DND-41 (cell line): Measurements from ENCODE around the gene CDH23.

Experiments used
- ATAC-seq: fragments of 200-7000 bp; cut with Tn5 transposase; 3 replicates; pipeline ENCODE4 v1.9.1; 2021; ENCODE audit warnings: low read depth; ENCODE audit not compliant: insufficient read depth
- DNase-seq: peaks from one replicate; pipeline ENCODE4 v3.0.0-alpha.2; 2020
- H2AFZ ChIP-seq: 2 replicates; pipeline ENCODE4 v1.6.0; 2012; ENCODE audit warnings: low read depth, low read length
- H3K27ac ChIP-seq: 2 replicates; pipeline ENCODE4 v1.5.1; 2012; ENCODE audit warnings: low read length, inconsistent platforms
- H3K27me3 ChIP-seq: fragments of 200-600 bp; sonication (generic); 2 replicates; pipeline ENCODE4 v1.6.0; 2012; ENCODE audit warnings: low read length, mild to moderate bottlenecking, inconsistent platforms; ENCODE audit not compliant: insufficient read depth, poor library complexity
- H3K36me3 ChIP-seq: 2 replicates; pipeline ENCODE4 v1.5.1; 2012; ENCODE audit warnings: low read length, inconsistent platforms; ENCODE audit not compliant: insufficient read depth
- H3K4me1 ChIP-seq: 2 replicates; pipeline ENCODE4 v1.5.1; 2012; ENCODE audit warnings: mild to moderate bottlenecking, low read length; ENCODE audit not compliant: insufficient read depth
- H3K4me2 ChIP-seq: 2 replicates; pipeline ENCODE4 v1.6.0; 2012; ENCODE audit warnings: mild to moderate bottlenecking, moderate library complexity, low read length, inconsistent platforms; ENCODE audit not compliant: insufficient read depth
- H3K4me3 ChIP-seq, 2 experiments: fragments of 200-600 bp in 1 of 2; shearing (Covaris generic) in 1 of 2; 2 replicates each; pipeline ENCODE4 v1.5.1; 2012 to 2016; ENCODE audit warnings: inconsistent platforms in 2 of 2, low read length in 2 of 2, mild to moderate bottlenecking in 2 of 2, low read depth in 1 of 2, moderate library complexity in 1 of 2
- H3K79me2 ChIP-seq: 2 replicates; pipeline ENCODE4 v1.6.0; 2012; ENCODE audit warnings: low read length, inconsistent platforms; ENCODE audit not compliant: insufficient read depth
- H3K9ac ChIP-seq: 2 replicates; pipeline ENCODE4 v1.6.0; 2012; ENCODE audit warnings: low read depth, mild to moderate bottlenecking, inconsistent platforms, low read length, moderate library complexity
- H3K9me3 ChIP-seq: 2 replicates; pipeline ENCODE4 v1.5.1; 2012; ENCODE audit warnings: low read length, moderate library complexity, mild to moderate bottlenecking, inconsistent platforms; ENCODE audit not compliant: insufficient read depth, severe bottlenecking
- H4K20me1 ChIP-seq: 2 replicates; pipeline ENCODE4 v1.6.0; 2012; ENCODE audit warnings: low read length; ENCODE audit not compliant: insufficient read depth
- EZH2 ChIP-seq: IDR thresholded peaks from 3 replicates; pipeline ENCODE4 v1.6.1; 2012; ENCODE audit warnings: borderline replicate concordance, low read depth, mild to moderate bottlenecking, moderate library complexity, low read length, inconsistent platforms; ENCODE audit not compliant: severe bottlenecking
- TF ChIP-seq, protein P1 (sequence below): IDR thresholded peaks from 2 replicates; pipeline ENCODE4 v1.5.1; 2012; ENCODE audit warnings: borderline replicate concordance, low read length, moderate library complexity, mild to moderate bottlenecking; ENCODE audit not compliant: poor library complexity, severe bottlenecking; ENCODE audit errors: extremely low read depth

The CDH23 gene

GRCh38 chr10:71517298-71518169 is 120.8 kb downstream of the CDH23 start:
- Histone ChIP-seq H3K9me3 (no peaks in the 10 kb centered on the region), H4K20me1 (no peaks in the 10 kb centered on the region; the same call in 1 of the 2 replicates), H3K9ac (no peak overlapping the region), H3K4me2 (no peak overlapping the region), H3K36me3 (no peaks in the 10 kb centered on the region), H3K27me3 (peaks cover 11% of the 10 kb centered on the region), H3K79me2 (no peaks in the 10 kb centered on the region), H2AFZ (no peak overlapping the region), H3K27ac (no peak overlapping the region), H3K4me1 (no peaks in the 10 kb centered on the region), H3K4me3 (no peak overlapping the region)
- ATAC-seq = no peak
- TF ChIP-seq, protein P1, sequence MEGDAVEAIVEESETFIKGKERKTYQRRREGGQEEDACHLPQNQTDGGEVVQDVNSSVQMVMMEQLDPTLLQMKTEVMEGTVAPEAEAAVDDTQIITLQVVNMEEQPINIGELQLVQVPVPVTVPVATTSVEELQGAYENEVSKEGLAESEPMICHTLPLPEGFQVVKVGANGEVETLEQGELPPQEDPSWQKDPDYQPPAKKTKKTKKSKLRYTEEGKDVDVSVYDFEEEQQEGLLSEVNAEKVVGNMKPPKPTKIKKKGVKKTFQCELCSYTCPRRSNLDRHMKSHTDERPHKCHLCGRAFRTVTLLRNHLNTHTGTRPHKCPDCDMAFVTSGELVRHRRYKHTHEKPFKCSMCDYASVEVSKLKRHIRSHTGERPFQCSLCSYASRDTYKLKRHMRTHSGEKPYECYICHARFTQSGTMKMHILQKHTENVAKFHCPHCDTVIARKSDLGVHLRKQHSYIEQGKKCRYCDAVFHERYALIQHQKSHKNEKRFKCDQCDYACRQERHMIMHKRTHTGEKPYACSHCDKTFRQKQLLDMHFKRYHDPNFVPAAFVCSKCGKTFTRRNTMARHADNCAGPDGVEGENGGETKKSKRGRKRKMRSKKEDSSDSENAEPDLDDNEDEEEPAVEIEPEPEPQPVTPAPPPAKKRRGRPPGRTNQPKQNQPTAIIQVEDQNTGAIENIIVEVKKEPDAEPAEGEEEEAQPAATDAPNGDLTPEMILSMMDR = no peak
- no peak for TF ChIP-seq EZH2
- no peak for DNase-seq

DNA sequence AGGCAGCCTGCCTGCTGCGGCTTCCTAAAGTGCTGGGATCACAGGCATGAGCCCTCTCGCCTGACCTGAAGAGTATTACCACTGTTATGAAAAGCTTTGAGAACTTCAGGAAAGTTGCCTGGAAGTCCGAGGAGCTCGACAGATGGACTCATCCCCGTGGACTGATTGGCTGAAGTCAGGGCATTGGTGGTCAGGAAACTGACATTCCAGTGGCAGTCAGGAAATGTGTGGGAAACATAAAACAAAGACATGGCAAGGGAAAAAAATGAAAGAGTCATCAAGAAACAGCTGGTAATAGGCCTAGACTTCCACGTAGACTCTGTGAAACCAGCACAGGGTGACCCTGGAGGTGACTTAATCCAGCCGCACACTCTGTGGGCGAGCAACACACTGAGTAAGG is 123.3 kb downstream of the CDH23 start:
- no peak for DNase-seq
- Histone ChIP-seq H3K9ac (no peak overlapping the region), H3K9me3 (no peaks in the 10 kb centered on the region), H3K27me3 (peaks cover 17% of the 10 kb centered on the region), H3K79me2 (no peaks in the 10 kb centered on the region), H3K36me3 (no peaks in the 10 kb centered on the region), H3K4me1 (no peaks in the 10 kb centered on the region), H2AFZ (no peak overlapping the region), H3K4me3 (no peak overlapping the region), H3K27ac (no peak overlapping the region), H3K4me2 (no peak overlapping the region), H4K20me1 (no peaks in the 10 kb centered on the region)
- ATAC-seq = no peak
- TF ChIP-seq EZH2 = no peak
- TF ChIP-seq, protein P1 = no peak

- Histone ChIP-seq H3K4me2 (no peak overlapping the region), H3K27ac (no peak overlapping the region), H4K20me1 (no peaks in the 10 kb centered on the region), H3K9me3 (no peaks in the 10 kb centered on the region), H3K27me3 (peaks cover 8% of the 10 kb centered on the region), H2AFZ (no peak overlapping the region), H3K9ac (no peak overlapping the region), H3K36me3 (no peaks in the 10 kb centered on the region), H3K79me2 (no peaks in the 10 kb centered on the region), H3K4me3 (no peak overlapping the region), H3K4me1 (no peaks in the 10 kb centered on the region)
- TF ChIP-seq EZH2 = no peak
- TF ChIP-seq, protein P1 = no peak
- DNase-seq (no peak), ATAC-seq (no peak)
Measured at GRCh38 chr10:71521504-71522441, 125.1 kb downstream of the CDH23 start.
